HG03103 (cell line): Measurements from ENCODE around the gene C2orf92.
"Not testable (repeated sequence)": the region's sequence is repeated elsewhere in the genome, so short reads cannot be mapped to it uniquely, and the experiment has no call there.

Source experiments
- ATAC-seq: cut with Tn5 transposase; IDR thresholded peaks from one replicate; pipeline ENCODE4 v1.9.1; 2021; ENCODE audit warnings: low read depth; ENCODE audit not compliant: unreplicated experiment

Gene C2orf92

GRCh38 chr2:97659256-97660043 lies 10.1 kb upstream of the C2orf92 start:
- ATAC-seq, result no peak

- ATAC-seq, result no peak
Measured at GRCh38 chr2:97660044-97660774, 9.3 kb upstream of the C2orf92 start.

- no peak for ATAC-seq
Measured at GRCh38 chr2:97660775-97661389, 8.6 kb upstream of the C2orf92 start.

GRCh38 chr2:97661927-97662326 lies 7.6 kb upstream of the C2orf92 start:
- ATAC-seq, result no peak

GRCh38 chr2:97662386-97662894 lies 7.1 kb upstream of the C2orf92 start:
- ATAC-seq, result no peak

- peak; percentile 34 for ATAC-seq
Measured at GRCh38 chr2:97662895-97663625, 6.5 kb upstream of the C2orf92 start.

- ATAC-seq, result no peak
Measured at GRCh38 chr2:97663626-97663961, 5.9 kb upstream of the C2orf92 start.

- peak; percentile 85 for ATAC-seq
Measured at GRCh38 chr2:97663962-97664635, 5.4 kb upstream of the C2orf92 start, which contains the start of gene ACTR1B. Gene ACTR1B, minus strand, starts transcription at chr2:97664044. Its CDS starts 154 bp downstream, at chr2:97663890.

GRCh38 chr2:97664636-97664970 lies 4.9 kb upstream of the C2orf92 start:
- no peak for ATAC-seq

- no peak for ATAC-seq
Measured at GRCh38 chr2:97670471-97670870, 958 bp downstream of the C2orf92 start.

GRCh38 chr2:97671526-97671925 lies 2.0 kb downstream of the C2orf92 start:
- no peak for ATAC-seq

- ATAC-seq, result not testable (repeated sequence)
Measured at GRCh38 chr2:97672606-97673140, 3.2 kb downstream of the C2orf92 start.

- ATAC-seq, result no peak
Measured at GRCh38 chr2:97673182-97673914, 3.8 kb downstream of the C2orf92 start.

GRCh38 chr2:97673915-97674283 lies 4.4 kb downstream of the C2orf92 start:
- ATAC-seq, result no peak

GRCh38 chr2:97675430-97676113 lies 6.1 kb downstream of the C2orf92 start:
- no peak for ATAC-seq

GRCh38 chr2:97676620-97677019 lies 7.1 kb downstream of the C2orf92 start:
- ATAC-seq, result no peak

- ATAC-seq, result no peak
Measured at GRCh38 chr2:97677480-97677879, 8.0 kb downstream of the C2orf92 start.

GRCh38 chr2:97678298-97678697 lies 8.8 kb downstream of the C2orf92 start:
- ATAC-seq, result no peak

- ATAC-seq, result not testable (repeated sequence)
Measured at GRCh38 chr2:97687235-97687634, 17.7 kb downstream of the C2orf92 start.
